DMS53 (cell line): ENCODE results near the gene KCNMB2.

Experiments used
- DNase-seq: peaks from one replicate; lab custom pipeline; 2025; lab: John Stamatoyannopoulos, UW

KCNMB2 gene

DNA sequence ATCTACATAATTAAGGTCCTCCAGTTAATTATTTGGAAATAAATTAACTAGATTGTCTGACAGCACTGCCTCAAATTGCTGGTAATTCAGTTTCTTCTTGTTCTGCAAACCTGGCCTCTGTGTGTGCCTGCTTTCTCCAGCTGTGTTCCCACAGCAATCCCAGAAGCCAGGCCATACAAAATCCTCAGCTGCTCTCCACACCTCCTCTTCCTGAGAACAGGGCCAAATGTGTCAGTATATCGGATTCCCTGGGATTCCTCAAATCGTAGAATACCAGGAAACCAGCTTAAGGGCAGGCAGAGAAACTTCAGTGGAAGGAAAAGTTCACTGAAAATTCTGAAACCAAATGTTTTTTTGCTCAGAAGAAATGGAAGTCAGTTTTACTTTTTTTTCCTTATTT is 273.9 kb downstream of the KCNMB2 start:
- DNase-seq, result peak; percentile 17

DNA sequence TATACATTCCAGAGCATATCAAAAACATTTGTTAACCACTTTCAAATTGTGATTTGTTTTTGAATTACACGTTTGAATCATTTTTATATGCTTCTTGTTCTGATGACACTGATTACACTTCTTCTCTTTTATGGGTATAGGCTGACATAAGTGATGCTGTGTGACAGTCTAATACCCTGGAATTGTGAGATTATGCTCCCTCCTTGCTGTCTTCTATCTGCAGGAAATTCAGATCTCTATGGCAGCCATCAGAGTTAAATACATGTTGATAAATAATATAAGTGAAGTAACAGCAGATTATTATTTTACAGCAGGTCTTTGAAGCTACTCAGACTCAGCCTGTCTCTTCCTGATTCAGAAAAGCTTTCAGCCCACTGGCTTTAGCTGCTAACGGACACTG is 286.5 kb downstream of the KCNMB2 start:
- DNase-seq, result peak; percentile 19

DNA sequence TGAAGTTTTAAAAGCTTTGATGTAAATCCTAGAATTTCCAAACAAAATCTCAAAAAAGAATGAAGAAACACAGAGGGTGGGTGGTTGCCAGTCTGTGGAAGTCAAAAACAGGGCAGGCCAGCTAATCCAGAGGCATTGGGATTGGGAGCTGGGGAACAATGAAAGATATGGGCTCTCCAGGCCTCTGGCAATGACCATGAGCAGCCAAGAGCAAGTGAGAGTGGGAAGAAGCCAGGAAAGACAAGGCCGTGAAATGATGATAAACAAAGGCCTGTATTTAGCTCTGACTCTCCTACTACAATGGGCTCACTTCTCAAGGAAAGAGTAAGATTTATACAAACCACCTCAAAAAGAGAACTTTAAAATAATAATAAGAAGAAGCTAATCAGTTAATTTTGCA is 286.9 kb downstream of the KCNMB2 start:
- DNase-seq, result peak; percentile 40

DNA sequence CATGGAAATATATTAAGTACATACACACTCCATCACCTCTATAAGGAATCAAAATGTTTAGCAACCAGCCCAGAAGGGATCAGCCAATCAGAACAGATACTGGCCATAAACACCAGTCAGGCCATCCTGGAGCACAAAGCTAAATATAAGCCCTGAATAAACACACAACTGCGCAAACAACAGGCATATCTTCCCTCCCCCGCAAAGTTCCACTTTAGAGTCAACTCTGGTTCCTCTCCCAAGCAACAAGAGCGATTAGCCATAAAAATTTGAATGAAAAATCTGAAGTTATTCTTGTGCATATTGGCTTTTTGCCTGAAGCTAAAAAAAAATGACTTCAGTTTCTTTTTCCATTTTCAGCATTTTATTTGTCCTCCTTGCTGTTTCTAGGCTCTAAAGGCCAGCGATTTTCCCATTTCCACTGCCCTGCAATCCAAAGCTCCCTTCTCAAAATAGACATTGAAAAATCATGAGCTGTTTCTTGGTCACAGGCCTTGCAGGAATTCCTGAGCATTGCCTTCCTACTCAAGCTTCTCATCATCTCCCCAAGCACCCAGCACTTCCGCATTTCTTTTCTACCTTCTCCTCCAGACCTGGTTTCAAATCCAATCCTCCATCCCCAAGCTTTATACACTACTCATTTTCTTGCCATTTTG is 287.5 kb downstream of the KCNMB2 start:
- peak; percentile 69 for DNase-seq

DNA sequence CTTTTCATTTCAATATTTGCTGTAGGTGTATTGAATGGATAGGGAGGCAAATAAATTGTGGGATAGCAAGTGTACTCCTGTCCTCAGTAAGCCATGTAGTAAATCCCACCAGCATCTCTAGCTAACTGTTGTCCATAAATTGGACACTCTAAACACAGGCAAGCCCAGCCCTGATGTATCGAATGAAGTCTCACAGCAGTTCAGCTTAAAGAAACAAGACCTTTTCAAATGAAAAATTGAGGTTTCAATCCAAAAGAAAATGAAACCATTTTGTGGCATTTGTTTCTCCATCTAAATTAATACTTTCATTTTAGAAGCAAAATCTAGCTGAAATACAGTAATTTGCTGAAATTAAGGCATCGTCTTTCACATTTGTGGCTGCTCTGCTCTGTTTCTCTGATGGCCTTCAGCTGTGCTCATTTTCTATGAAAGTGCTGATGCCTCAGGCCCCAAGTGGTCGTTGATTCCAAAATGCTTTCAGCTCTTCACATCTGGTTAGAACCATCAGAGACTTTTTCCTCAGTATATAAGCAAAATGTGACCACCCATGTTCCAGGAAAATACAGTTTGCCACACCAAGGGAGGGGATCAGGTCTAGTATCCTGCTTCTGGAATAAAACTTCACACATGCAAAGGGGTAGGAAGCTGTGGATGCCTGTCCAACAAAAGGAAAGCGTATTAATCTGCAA is 290.3 kb downstream of the KCNMB2 start:
- DNase-seq, result no peak

DNA sequence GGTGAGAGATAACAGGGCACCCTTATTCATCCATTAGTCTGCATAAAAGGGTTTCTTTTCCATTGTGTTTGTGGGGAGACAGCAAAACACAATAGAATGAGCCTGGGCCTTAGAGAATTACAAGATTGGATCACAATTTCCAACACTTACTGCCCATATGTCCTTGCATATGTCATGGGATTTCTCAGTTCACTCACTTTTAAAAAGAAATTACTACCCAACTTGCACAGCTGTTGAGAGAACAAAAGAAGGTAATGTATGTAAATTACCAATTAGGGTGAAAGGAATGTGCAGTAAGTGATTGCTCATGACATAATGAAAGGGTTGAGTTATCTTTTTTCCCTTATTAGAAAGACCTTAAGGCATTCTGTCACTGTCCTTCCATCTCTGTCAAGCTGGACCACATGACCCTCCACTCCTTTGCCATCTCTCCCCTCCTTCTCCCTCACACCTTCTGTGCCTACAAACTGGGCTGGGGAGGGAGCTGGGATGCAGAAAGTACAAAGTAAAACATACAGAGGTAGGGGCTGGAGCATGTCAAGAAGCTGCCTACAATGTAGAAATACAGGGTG is 291.1 kb downstream of the KCNMB2 start:
- no peak for DNase-seq

DNA sequence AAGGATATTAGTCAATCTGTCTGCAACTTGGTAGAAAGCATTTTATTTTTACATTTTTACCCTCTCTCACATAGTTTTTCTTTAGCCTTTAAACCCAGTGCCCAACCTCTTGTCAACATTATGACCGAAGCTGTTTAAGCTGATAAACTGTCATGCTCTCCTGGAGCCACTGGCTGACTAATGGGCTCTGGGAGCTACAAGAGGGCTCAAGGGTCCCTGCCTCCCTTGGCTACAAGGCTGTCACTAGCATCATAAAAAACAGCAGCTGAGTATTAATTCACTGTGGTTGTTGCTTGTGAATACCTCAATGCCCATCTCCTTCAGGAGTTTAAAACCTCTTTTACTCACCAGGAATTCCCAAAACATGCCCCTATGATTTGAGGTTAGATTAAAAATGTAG is 297.5 kb downstream of the KCNMB2 start:
- DNase-seq, result no peak

DNA sequence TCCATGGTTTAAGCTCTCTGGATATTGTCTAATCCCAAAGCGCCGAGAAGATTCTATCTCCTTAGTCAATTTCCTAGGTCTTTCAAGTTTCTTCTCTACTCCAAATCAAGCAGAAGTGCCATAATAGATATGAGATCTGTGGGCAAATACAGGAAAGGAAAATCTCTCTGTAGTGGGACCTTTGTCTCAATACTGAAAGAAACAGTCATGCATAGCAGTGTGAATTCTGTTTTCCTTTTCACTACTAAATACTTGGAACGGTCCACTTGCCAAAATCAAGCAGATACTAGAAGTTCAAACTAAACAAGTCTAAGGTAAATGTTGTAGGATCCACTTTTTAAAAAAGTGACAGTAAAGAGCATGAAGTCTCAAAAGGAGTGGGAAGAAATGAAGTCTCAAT is 298.8 kb downstream of the KCNMB2 start:
- no peak for DNase-seq

DNA sequence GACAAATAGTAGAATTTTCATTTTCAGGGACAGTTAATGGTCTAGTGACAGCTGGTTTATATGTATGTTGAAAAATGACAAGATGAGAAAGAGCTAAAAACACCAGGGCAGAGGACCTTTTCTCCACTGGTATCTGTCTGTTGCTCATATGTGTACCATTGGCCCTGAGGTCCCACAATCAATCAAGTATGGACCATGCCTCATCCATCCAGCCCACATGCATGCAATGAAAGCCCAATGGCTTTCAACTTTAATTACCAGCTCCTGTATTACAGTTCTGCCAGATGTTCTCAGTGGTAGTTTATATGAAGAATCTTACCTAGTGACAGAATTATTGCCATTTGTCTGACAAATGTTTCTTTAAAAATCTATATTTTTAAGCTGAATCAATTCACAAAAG is 301.3 kb downstream of the KCNMB2 start:
- no peak for DNase-seq

DNA sequence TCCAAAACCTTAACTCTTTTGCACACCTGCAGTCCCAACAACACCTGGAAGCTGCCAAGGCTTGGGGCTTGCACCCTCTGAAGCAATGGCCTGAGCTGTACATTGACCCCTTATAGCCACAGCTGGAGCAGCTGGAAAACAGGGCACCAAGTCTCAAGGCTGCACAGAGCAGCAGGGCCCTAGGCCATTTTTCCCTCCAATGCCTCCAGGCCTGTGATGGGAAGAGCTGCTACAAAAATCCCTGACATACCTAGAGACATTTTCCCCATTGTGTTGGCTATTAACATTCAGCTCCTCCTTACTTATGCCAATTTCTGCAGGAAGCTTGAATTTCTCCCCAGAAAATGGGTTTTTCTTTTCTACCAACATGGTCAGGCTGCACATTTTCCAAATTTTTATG is 304.4 kb downstream of the KCNMB2 start:
- DNase-seq, result no peak

DNA sequence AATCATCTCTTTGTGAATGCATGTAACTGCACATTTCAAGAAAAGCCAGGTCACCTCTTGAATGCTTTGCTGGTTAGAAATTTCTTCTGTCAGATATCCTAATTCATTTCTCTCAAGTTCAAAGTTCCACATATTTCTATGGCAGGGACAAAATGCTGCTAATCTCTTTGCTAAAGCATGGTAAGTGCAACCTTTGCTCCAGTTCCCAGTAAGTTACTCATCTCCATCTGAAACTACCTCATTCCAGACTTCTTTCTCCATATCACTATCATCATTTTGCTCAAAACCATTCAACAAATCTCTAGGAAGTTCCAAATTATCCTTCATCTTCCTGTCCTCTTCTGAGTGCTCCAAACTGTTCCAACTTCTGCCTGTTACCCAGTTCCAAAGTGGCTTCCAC is 304.8 kb downstream of the KCNMB2 start:
- DNase-seq, result no peak

DNA sequence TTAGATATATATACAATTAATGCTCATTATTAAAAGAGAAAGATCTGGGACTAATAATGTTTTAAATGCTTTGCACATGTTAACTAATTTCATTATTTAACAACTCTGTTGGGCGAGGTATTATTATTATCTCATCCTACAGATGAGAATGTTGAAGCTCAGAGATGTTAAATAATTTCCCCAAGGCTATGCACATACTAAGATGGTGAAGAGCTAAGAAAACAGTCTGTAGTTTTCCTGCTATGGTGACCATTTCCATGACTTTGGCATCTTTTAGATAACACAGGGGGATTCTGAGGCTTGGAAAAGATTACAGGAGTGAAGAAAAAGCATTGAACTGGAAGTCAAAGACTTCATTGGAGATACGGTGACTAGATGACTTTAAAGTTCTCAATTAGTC is 308.7 kb downstream of the KCNMB2 start:
- DNase-seq, result no peak

DNA sequence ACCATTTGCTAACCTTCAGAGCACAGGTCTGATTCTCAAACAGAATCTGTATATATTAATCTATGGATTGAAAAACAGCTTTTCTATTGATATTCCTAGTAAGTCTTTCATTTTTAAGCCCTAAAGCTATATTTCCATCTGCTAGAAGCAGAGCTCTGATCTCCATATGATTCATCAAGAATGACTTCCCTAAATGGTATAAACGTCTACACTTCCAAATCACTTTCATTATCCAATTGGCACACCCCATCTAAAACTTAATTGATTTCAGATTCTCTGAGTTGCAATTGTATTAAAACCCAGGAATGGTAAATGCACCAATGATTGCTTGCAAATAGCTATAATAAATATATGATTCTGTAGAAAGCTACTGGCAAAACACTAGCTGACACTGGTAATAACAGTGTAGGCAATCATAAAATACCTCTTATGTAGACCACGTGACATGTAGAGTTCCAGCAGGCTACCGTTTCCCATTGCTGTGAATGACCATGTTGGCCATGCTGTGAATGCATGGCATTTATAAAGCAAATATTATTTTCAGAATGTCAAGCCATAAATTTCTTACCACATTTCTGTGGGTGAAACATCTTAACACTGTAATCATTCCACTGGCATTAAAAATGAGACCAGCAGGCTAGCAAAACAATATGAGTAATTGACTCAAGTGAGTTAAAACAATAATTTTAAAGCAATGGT is 309.3 kb downstream of the KCNMB2 start:
- DNase-seq, result no peak

DNA sequence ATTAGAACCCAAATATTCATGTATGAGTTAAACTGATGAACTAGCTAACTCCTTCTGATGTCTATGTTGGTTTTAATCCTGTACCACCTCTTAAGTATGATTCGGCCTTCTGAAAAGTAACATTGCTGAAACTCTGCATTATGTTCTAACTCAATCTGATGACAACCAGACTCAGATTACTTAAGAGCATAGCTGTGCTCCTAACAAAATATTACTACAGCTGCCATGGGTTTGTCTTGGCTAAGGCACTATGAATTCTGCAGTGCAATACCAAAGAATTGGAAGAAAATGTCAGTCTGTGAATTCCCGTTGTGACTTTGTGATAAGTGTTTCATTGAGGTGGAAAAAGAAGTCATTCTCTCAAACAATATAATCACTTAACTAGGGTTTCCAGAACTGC is 311.0 kb downstream of the KCNMB2 start:
- no peak for DNase-seq

DNA sequence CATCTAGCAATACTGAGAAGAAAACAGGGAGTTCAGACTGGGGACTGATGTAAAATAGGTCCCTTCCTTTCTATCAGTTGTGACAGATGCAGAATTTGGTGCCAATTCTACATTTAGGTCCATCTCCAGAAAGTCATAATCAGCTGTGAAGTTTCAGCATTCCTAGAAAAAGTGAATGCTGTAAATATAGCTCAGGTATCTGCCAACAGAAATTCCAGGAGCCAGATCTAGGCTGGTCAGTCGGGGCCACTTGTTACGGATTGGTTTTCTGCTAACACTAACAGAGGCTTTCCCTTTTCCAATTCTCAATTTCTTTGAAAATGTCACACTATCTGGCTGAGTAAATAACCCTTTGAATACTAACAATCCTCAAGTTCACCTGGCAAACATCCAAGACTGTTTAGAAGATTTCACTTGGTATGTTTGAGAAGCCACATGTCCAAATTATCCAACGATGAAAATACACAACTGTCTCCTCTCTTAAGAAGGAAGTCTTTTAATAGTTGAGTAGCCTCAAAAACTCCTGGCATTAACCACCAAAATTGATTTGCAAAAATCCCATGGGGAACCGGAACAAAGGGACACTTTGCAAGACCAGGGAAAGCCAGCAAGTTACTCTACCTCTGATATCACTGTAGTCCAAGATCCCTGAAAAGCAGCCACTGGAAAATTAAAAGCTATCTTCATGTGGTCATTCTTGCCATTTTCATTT is 313.1 kb downstream of the KCNMB2 start:
- DNase-seq, result peak; percentile 54

DNA sequence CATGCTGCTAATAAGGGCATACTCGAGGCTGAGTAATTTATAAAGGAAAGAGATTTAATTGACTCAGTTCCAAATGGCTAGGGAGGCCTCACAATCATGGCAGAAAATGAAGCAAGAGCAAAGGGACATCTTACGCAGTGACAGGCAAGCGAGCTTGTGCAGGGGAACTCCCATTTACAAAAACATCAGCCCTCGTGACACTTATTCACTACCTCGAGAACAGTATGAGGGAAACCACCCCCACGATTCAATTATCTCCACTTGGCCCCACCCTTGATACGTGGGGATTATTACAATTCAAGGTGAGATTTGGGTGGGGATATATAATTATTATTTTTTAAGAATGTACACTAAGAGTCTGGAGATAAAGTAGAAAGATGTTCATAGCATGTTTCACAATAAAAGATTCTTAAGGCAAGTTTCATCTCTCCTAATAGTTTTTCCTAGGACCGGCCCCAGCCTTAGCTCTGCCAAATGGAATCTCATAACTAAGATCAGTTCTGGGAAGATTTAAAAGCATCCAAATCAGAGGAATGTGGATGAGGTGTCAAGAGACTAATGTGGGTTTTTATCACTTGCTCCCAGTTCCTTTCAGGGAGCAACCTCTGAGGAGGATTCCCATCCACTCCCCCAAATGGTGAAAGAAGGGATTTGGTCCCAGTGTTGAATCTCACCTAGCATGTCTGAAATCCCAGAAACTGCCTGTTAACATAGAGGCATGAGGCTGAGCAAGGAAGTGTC is 314.4 kb downstream of the KCNMB2 start:
- no peak for DNase-seq

DNA sequence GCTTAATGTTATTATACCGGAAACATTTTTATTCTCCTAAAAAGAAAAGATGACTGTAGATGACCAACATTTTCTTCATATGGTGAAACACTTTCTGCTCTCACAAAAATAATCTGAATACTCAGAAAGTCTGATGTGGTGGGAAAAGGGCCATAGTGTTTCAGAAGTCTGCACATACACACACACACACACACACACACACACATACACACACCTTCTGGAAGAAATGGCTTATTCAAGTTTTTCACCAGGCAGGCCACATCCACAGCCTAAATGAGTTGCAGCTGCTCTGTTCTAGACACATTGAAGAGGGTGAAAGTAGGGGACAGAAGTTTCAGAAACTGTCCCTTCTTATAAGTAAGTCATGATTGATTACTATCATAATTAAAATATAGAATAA is 315.3 kb downstream of the KCNMB2 start:
- no peak for DNase-seq

DNA sequence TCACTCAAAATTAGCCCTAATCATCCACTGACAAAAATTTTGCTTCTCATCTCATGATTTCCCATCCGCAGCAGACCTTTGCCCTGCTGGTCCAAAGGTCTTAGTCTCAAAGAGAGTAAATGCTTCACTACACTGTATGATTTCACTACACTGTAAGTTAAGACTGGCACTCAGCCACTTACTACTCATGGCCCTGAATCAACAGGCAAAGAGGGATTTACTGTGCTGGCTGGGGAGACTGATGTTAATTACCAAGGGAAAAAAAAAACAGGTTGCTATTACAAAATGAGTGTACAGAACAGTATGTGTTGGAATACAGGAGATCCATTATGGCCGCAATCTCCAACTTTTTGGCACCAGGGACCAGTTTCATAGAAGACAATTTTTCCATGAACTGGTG is 320.6 kb downstream of the KCNMB2 start:
- no peak for DNase-seq

DNA sequence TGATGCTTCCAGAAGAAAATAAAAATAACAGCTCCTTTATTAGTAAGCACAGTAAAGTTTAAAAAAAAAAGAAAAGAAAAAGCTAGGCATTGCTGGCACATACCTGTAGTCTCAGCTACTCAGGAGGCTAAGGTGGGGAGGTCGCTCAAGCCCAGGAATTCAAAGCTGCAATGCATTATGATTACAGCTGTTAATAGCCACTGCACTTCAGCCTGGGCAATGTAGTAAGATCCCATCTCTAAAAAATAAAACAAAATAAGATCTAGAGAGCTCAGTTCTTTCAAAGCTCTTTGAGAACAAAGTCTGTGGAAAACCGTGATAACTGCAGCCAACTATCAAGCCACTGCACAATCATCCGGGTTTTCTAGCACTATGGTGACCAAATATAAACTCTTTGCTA is 323.1 kb downstream of the KCNMB2 start:
- no peak for DNase-seq

DNA sequence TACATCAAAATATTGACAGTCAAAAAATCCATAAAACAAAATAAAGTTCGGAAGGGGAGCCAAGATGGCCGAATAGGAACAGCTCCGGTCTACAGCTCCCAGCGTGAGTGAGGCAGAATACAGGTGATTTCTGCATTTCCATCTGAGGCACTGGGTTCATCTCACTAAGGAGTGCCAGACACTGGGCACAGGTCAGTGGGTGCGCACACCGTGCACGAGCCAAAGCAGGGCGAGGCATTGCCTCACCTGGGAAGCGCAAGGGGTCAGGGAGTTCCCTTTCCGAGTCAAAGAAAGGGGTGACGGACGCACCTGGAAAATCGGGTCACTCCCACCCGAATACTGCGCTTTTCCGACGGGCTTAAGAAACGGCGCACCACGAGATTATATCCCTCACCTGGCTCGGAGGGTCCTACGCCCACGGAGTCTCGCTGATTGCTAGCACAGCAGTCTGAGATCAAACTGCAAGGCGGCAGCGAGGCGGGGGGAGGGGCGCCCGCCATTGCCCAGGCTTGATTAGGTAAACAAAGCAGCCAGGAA is 323.7 kb downstream of the KCNMB2 start:
- peak; percentile 72 for DNase-seq

DNA sequence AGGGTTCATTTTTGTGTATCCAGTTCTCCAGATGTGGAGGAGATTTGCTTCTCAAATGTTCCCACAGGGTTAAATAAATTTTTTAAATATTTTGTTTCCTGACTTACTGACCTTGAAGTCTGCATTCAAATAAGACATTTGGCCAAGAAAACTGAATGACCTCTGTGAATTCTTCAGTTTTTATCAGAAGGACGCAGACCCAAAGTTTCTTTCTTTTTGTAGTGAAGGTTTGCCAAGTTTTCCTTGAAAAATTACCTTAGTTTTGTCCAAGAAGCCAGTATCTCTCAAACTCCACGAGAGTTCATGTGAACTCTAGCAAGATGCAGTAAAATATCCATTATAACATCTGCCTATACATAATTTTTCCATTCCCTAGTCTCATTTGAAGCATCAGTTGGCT is 332.4 kb downstream of the KCNMB2 start:
- no peak for DNase-seq
